HCT116 (cell line): ENCODE measurements around the gene STON2.

Source experiments
- EZH2phosphoT487 ChIP-seq: fragments of 200-600 bp; IDR thresholded peaks from 2 replicates; pipeline ENCODE4 v1.6.1; 2018; ENCODE audit warnings: antibody characterized with exemption, borderline replicate concordance
- TF ChIP-seq, protein P1 (sequence below), 3 experiments: fragments of 200-600 bp in 1 of 3; sonication (generic) in 1 of 3; IDR thresholded peaks in 2 of 3; conservative IDR thresholded peaks in 1 of 3; 2 replicates each; pipeline ENCODE4 v1.5.1; 2012 to 2017; ENCODE audit warnings: low read depth in 2 of 3, low read length in 2 of 3, antibody characterized with exemption in 1 of 3, borderline replicate concordance in 1 of 3, control low read depth in 1 of 3, mild to moderate bottlenecking in 1 of 3, mixed read lengths in 1 of 3, mixed run types in 1 of 3, moderate library complexity in 1 of 3; ENCODE audit not compliant: insufficient read depth in 1 of 3

GRCh38 chr14:81385886-81386285, 14.2 kb downstream of the STON2 start:
- TF ChIP-seq, protein P1, sequence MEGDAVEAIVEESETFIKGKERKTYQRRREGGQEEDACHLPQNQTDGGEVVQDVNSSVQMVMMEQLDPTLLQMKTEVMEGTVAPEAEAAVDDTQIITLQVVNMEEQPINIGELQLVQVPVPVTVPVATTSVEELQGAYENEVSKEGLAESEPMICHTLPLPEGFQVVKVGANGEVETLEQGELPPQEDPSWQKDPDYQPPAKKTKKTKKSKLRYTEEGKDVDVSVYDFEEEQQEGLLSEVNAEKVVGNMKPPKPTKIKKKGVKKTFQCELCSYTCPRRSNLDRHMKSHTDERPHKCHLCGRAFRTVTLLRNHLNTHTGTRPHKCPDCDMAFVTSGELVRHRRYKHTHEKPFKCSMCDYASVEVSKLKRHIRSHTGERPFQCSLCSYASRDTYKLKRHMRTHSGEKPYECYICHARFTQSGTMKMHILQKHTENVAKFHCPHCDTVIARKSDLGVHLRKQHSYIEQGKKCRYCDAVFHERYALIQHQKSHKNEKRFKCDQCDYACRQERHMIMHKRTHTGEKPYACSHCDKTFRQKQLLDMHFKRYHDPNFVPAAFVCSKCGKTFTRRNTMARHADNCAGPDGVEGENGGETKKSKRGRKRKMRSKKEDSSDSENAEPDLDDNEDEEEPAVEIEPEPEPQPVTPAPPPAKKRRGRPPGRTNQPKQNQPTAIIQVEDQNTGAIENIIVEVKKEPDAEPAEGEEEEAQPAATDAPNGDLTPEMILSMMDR (IDR thresholded peaks at IDR 0.05 in 2 of 3, conservative IDR thresholded peaks at IDR 0.05 in 1 of 3; ENCODE audit: borderline replicate concordance in 1 of 3, insufficient read depth in 1 of 3, low read depth in 2 of 3, low read length in 2 of 3) = no peak
- no peak for TF ChIP-seq EZH2phosphoT487
